H1 (cell line): ENCODE data around the gene EYA2. TPM values are rescaled to one million over a fixed set of nuclear protein-coding genes. Genes with fewer than 3 reads are reported as not detected.

Experiments
- CTCF ChIA-PET: fragments of 300-600 bp; sonication (Branson Sonifier 250); formaldehyde crosslinking; loops from one replicate; lab custom pipeline; 2021; ENCODE audit not compliant: partially characterized antibody; lab: Charles Lee
- POLR2A ChIA-PET: fragments of 300-600 bp; sonication (Branson Sonifier 250); formaldehyde crosslinking; loops from one replicate; lab custom pipeline; 2021; ENCODE audit warnings: inconsistent platforms; ENCODE audit not compliant: partially characterized antibody; lab: Charles Lee
- DNase-seq, 2 experiments: peaks; one replicate each; pipeline versions ENCODE4 v3.0.0 to v3.0.0-alpha.2; 2010 to 2022; ENCODE audit warnings: low spot score in 2 of 2, low read depth in 1 of 2, mixed read lengths in 1 of 2
- FAIRE-seq: peaks from 2 replicates; lab custom pipeline; 2011; peaks lifted over from hg19 to GRCh38; lab: Jason Lieb, UNC
- H2AFZ ChIP-seq: 2 replicates; pipeline ENCODE4 v1.8.1; 2012; ENCODE audit warnings: low read length, inconsistent platforms
- H2AK5ac ChIP-seq: 2 replicates; pipeline ENCODE4 v1.6.1; 2013; ENCODE audit warnings: low read depth, low read length
- H2BK120ac ChIP-seq: replicated peaks from 2 replicates; pipeline ENCODE3; 2013; ENCODE audit warnings: low read depth, low read length, inconsistent platforms
- H2BK12ac ChIP-seq: 2 replicates; pipeline ENCODE4 v1.6.1; 2013; ENCODE audit warnings: low read depth, low read length
- H2BK15ac ChIP-seq: 2 replicates; pipeline ENCODE4 v1.6.1; 2013; ENCODE audit warnings: low read length
- H2BK20ac ChIP-seq: 2 replicates; pipeline ENCODE4 v1.6.1; 2013; ENCODE audit warnings: low read length
- H2BK5ac ChIP-seq: 2 replicates; pipeline ENCODE4 v1.6.1; 2013; ENCODE audit warnings: low read depth, low read length
- H3K14ac ChIP-seq: 2 replicates; pipeline ENCODE4 v1.6.1; 2013; ENCODE audit warnings: inconsistent platforms; ENCODE audit not compliant: insufficient read length
- H3K18ac ChIP-seq: 2 replicates; pipeline ENCODE4 v1.6.1; 2013; ENCODE audit warnings: low read length; ENCODE audit errors: extremely low read depth
- H3K23ac ChIP-seq: 2 replicates; pipeline ENCODE4 v1.6.1; 2013; ENCODE audit warnings: inconsistent platforms; ENCODE audit not compliant: insufficient read length
- H3K23me2 ChIP-seq: 2 replicates; pipeline ENCODE4 v1.6.1; 2013; ENCODE audit warnings: low read depth, low read length
- H3K27ac ChIP-seq: 2 replicates; pipeline ENCODE4 v1.6.1; 2011; ENCODE audit warnings: low read depth, low read length, inconsistent platforms
- H3K27me3 ChIP-seq, 4 experiments: replicated peaks in 1 of 4; 1 replicate in 1 of 4; 2 replicates in 3 of 4; pipeline versions ENCODE4 v1.6.1 to v1.8.1; 2011 to 2013; ENCODE audit warnings: low read length in 3 of 4, mild to moderate bottlenecking in 3 of 4, inconsistent platforms in 2 of 4, mixed read lengths in 2 of 4, moderate library complexity in 1 of 4; ENCODE audit not compliant: control insufficient read depth in 3 of 4, insufficient read depth in 3 of 4; ENCODE audit errors: extremely low read depth in 1 of 4
- H3K36me3 ChIP-seq, 4 experiments: 2 replicates each; pipeline versions ENCODE4 v1.6.1 to v1.8.1; 2011 to 2013; ENCODE audit warnings: mild to moderate bottlenecking in 4 of 4, low read length in 3 of 4, moderate library complexity in 2 of 4, control low read depth in 1 of 4, inconsistent platforms in 1 of 4; ENCODE audit not compliant: insufficient read depth in 4 of 4, control insufficient read depth in 2 of 4
- H3K4ac ChIP-seq: replicated peaks from 2 replicates; pipeline ENCODE3; 2013; ENCODE audit warnings: low read length, low read depth, mixed read lengths, inconsistent platforms; ENCODE audit not compliant: insufficient read length
- H3K4me1 ChIP-seq, 4 experiments: replicated peaks in 1 of 4; 1 replicate in 1 of 4; 2 replicates in 3 of 4; pipeline versions ENCODE4 v1.6.1 to v1.8.1; 2011 to 2013; ENCODE audit warnings: low read length in 3 of 4, inconsistent platforms in 2 of 4, mixed read lengths in 1 of 4; ENCODE audit not compliant: insufficient read depth in 4 of 4, control insufficient read depth in 3 of 4
- H3K4me2 ChIP-seq, 2 experiments: 2 replicates each; pipeline versions ENCODE4 v1.6.1 to v1.8.1; 2011 to 2013; ENCODE audit warnings: low read depth in 2 of 2, low read length in 2 of 2, control low read depth in 1 of 2, inconsistent platforms in 1 of 2, mild to moderate bottlenecking in 1 of 2; ENCODE audit not compliant: insufficient read depth in 1 of 2
- H3K4me3 ChIP-seq, 4 experiments: fragments of 200-600, 300-600 bp in 1 of 4; sonication (generic), shearing (Covaris generic), sonication (Bioruptor Twin) in 1 of 4; 2 replicates each; pipeline versions ENCODE4 v1.5.1 to v1.8.1; 2011 to 2016; ENCODE audit warnings: low read length in 4 of 4, low read depth in 3 of 4, control low read depth in 2 of 4, inconsistent platforms in 2 of 4, mild to moderate bottlenecking in 2 of 4, mixed read lengths in 1 of 4, moderate library complexity in 1 of 4; ENCODE audit not compliant: insufficient read depth in 2 of 4; ENCODE audit errors: extremely low read depth in 1 of 4
- H3K56ac ChIP-seq: replicated peaks from 2 replicates; pipeline ENCODE3; 2013; ENCODE audit warnings: low read depth, mild to moderate bottlenecking, mixed read lengths, low read length, inconsistent platforms; ENCODE audit not compliant: insufficient read length
- H3K79me1 ChIP-seq: 2 replicates; pipeline ENCODE4 v1.6.1; 2013; ENCODE audit warnings: low read depth, low read length, control low read depth
- H3K79me2 ChIP-seq, 2 experiments: 2 replicates each; pipeline versions ENCODE4 v1.6.1 to v1.8.1; 2012 to 2013; ENCODE audit warnings: low read length in 2 of 2, mild to moderate bottlenecking in 2 of 2, inconsistent platforms in 1 of 2; ENCODE audit not compliant: insufficient read depth in 2 of 2, control insufficient read depth in 1 of 2
- H3K9ac ChIP-seq, 4 experiments: replicated peaks in 1 of 4; 1 replicate in 1 of 4; 2 replicates in 3 of 4; pipeline versions ENCODE4 v1.6.1 to v1.8.1; 2011 to 2013; ENCODE audit warnings: low read depth in 3 of 4, low read length in 3 of 4, control low read depth in 2 of 4, mild to moderate bottlenecking in 2 of 4, moderate library complexity in 2 of 4, inconsistent platforms in 1 of 4; ENCODE audit errors: extremely low read depth in 1 of 4
- H3K9me3 ChIP-seq, 2 experiments: 2 replicates each; pipeline versions ENCODE4 v1.6.1 to v1.8.1; 2012 to 2013; ENCODE audit warnings: mild to moderate bottlenecking in 2 of 2, moderate library complexity in 2 of 2, control low read depth in 1 of 2, inconsistent platforms in 1 of 2, low read depth in 1 of 2, low read length in 1 of 2, mixed read lengths in 1 of 2; ENCODE audit not compliant: insufficient read depth in 2 of 2
- H4K20me1 ChIP-seq, 2 experiments: replicated peaks in 1 of 2; 2 replicates each; pipeline versions ENCODE3 to v1.8.1; 2011 to 2013; ENCODE audit warnings: inconsistent platforms in 2 of 2, low read length in 2 of 2, mild to moderate bottlenecking in 1 of 2; ENCODE audit not compliant: insufficient read depth in 2 of 2, control insufficient read depth in 1 of 2
- H4K5ac ChIP-seq: 2 replicates; pipeline ENCODE4 v1.6.1; 2013; ENCODE audit warnings: low read length, low read depth, mixed read lengths, inconsistent platforms; ENCODE audit not compliant: insufficient read length
- H4K8ac ChIP-seq: 2 replicates; pipeline ENCODE4 v1.8.0; 2013; ENCODE audit warnings: mild to moderate bottlenecking, moderate library complexity, low read length, inconsistent platforms; ENCODE audit not compliant: insufficient read depth; ENCODE audit errors: extremely low read depth
- H4K91ac ChIP-seq: replicated peaks from 2 replicates; pipeline ENCODE3; 2013; ENCODE audit warnings: low read length, mixed read lengths, inconsistent platforms; ENCODE audit not compliant: insufficient read length
- CTBP2 ChIP-seq: IDR thresholded peaks from 2 replicates; pipeline ENCODE4 v1.7.0; 2011; ENCODE audit warnings: borderline replicate concordance, mild to moderate bottlenecking, moderate library complexity, mixed read lengths, low read length; ENCODE audit not compliant: insufficient read depth, insufficient read length
- EP300 ChIP-seq, 2 experiments: IDR thresholded peaks; 1 replicate in 1 of 2; 2 replicates in 1 of 2; pipeline ENCODE4 v1.6.1; 2011 to 2012; ENCODE audit warnings: low read depth in 2 of 2, low read length in 2 of 2, mild to moderate bottlenecking in 2 of 2, borderline replicate concordance in 1 of 2, inconsistent platforms in 1 of 2, moderate library complexity in 1 of 2
- GTF2F1 ChIP-seq: IDR thresholded peaks from 2 replicates; pipeline ENCODE4 v1.6.1; 2012; ENCODE audit warnings: low read depth, low read length, improper control_type of control experiment, borderline replicate concordance
- KDM4A ChIP-seq: IDR thresholded peaks from one replicate; pipeline ENCODE4 v1.7.1; 2012; ENCODE audit warnings: low read depth, mild to moderate bottlenecking, moderate library complexity, low read length, inconsistent platforms; ENCODE audit not compliant: severe bottlenecking
- KDM5A ChIP-seq: fragments of 200-600 bp; IDR thresholded peaks from 2 replicates; pipeline ENCODE4 v1.7.1; 2012; ENCODE audit warnings: mild to moderate bottlenecking, low read length, inconsistent platforms, mixed read lengths
- NANOG ChIP-seq: IDR thresholded peaks from 2 replicates; pipeline ENCODE4 v1.6.1; 2011; ENCODE audit warnings: low read length, low read depth, mild to moderate bottlenecking, inconsistent platforms; ENCODE audit not compliant: insufficient read depth, poor library complexity, severe bottlenecking
- RFX5 ChIP-seq: IDR thresholded peaks from 2 replicates; pipeline ENCODE4 v1.6.1; 2011; ENCODE audit warnings: low read depth, low read length, improper control_type of control experiment, borderline replicate concordance
- SRF ChIP-seq: IDR thresholded peaks from 2 replicates; pipeline ENCODE4 v1.6.1; 2011; ENCODE audit warnings: mild to moderate bottlenecking, low read depth, low read length, moderate library complexity
- TCF12 ChIP-seq: IDR thresholded peaks from 2 replicates; pipeline ENCODE4 v1.6.1; 2011; ENCODE audit warnings: low read depth, mild to moderate bottlenecking, low read length
- YY1 ChIP-seq: IDR thresholded peaks from 2 replicates; pipeline ENCODE4 v1.6.1; 2011; ENCODE audit warnings: low read depth, mild to moderate bottlenecking, low read length
- WGBS, 2 experiments: shearing (Covaris generic) in 1 of 2; methylation state at CpG; one replicate each; pipeline versions ENCODE4 v1.1.6 to v1.1.7; 2013 to 2015; ENCODE audit warnings: low lambda C conversion rate in 2 of 2, mixed read lengths in 2 of 2, inconsistent platforms in 1 of 2, low coverage in 1 of 2, missing lambda C conversion rate in 1 of 2; ENCODE audit not compliant: insufficient replicate concordance in 2 of 2, insufficient coverage in 1 of 2, insufficient read length in 1 of 2; ENCODE audit errors: extremely low coverage in 1 of 2, missing lambda C conversion rate in 1 of 2; 5-methylcytosine and 5-hydroxymethylcytosine counted together
- polyA plus RNA-seq, 7 experiments: library from polyadenylated mRNA; depleted of rRNA in 3 of 7; stranded (reverse) in 5 of 7; unstranded in 2 of 7; fragments of >200 nt in 5 of 7; fragments of 200-250 nt in 2 of 7; gene quantifications; 1 replicate in 5 of 7; 2 replicates in 1 of 7; 4 replicates in 1 of 7; pipeline versions ENCODE4 v1.2.1 to v1.2.3, GENCODE V29; 2011 to 2013; ENCODE audit warnings: missing spikeins in 2 of 7, mixed read lengths in 2 of 7
- total RNA-seq: library from RNA; stranded (reverse); fragmentation: NEBNext Ultra II Directional; extraction: Animal tissue kit (Norgen Biotek cat#: 25700); gene quantifications from 2 replicates; pipeline ENCODE4 v1.2.1, GENCODE V29; 2021

Gene EYA2
- total and polyA plus RNA-seq, 2 of the 8 experiments (the other 6 are each of a cell fraction or from before 2014, with no cell fraction given) = 1.6 to 1.7 TPM

GRCh38 chr20:47041396-47041899, 146.8 kb downstream of the EYA2 start:
- Histone ChIP-seq H2BK15ac (no peak overlapping the region), H3K4me2 (no peak overlapping the region), H3K9me3 (peaks cover 2 to 4% of the 10 kb centered on the region in 2 experiments; a peak in 2 of 4 replicates), H4K8ac (no peak overlapping the region), H3K9ac (no peak overlapping the region), H3K18ac (no peak overlapping the region), H3K4me1 (no peaks in the 10 kb centered on the region), H2BK120ac (no peak overlapping the region), H4K20me1 (no peaks in the 10 kb centered on the region), H3K23ac (no peak overlapping the region), H3K36me3 (no peaks in the 10 kb centered on the region), H3K23me2 (no peaks in the 10 kb centered on the region), H3K27me3 (no peaks in the 10 kb centered on the region), H4K5ac (no peak overlapping the region), H4K91ac (no peak overlapping the region), H3K56ac (no peak overlapping the region), H3K4ac (no peak overlapping the region), H2BK12ac (no peak overlapping the region), H3K27ac (no peak overlapping the region), H2AK5ac (no peak overlapping the region), H2BK20ac (no peak overlapping the region), H3K79me1 (no peaks in the 10 kb centered on the region), H3K14ac (no peak overlapping the region), H2AFZ (no peak overlapping the region), H3K79me2 (no peaks in the 10 kb centered on the region), H2BK5ac (no peak overlapping the region), H3K4me3 (no peak overlapping the region)
- POLR2A ChIA-PET = no interaction called here
- DNase-seq = no peak
- no peak for FAIRE-seq
- CTCF ChIA-PET = no interaction called here
- WGBS, 2 experiments = 85% methylated on average over 4 of the region's 4 CpGs; no CpG with 5 or more reads in 1 of the 2 experiments
- TF ChIP-seq TCF12 (no peak), EP300 (IDR thresholded peaks at IDR 0.05; ENCODE audit: borderline replicate concordance in 1 of 2, low read depth in 2 of 2, low read length in 2 of 2) (no peak), CTBP2 (no peak), RFX5 (no peak), NANOG (no peak), KDM4A (no peak), KDM5A (no peak), SRF (no peak), YY1 (no peak), GTF2F1 (no peak)
